A549 (cell line): ENCODE measurements around the gene AUTS2. TPM values are rescaled to one million over a fixed set of nuclear protein-coding genes. Genes with fewer than 3 reads are reported as not detected.

Experiments
- ATAC-seq, 2 experiments: fragments of 200-7000 bp in 1 of 2; fragments of >200 bp in 1 of 2; cut with Nextera tagmentation in 1 of 2; cut with Tn5 transposase in 1 of 2; 3 replicates each; pipeline versions ENCODE4 v1.8.0 to v1.9.1; 2018 to 2020; ENCODE audit warnings: mild to moderate bottlenecking in 1 of 2, moderate library complexity in 1 of 2
- CTCF ChIA-PET: fragments of 300-600 bp; sonication (Branson Sonifier 250); formaldehyde crosslinking; extraction: SDS; loops from one replicate; lab custom pipeline; 2021; ENCODE audit warnings: antibody characterized with exemption, inconsistent platforms; lab: Yijun Ruan, JAX
- POLR2A ChIA-PET: fragments of 350-600 bp; formaldehyde crosslinking; extraction: SDS; loops from one replicate; lab custom pipeline; 2021; ENCODE audit warnings: antibody characterized with exemption, inconsistent platforms; lab: Yijun Ruan, JAX
- DNase-seq, 2 experiments: peaks; one replicate each; pipeline versions ENCODE4 v3.0.0 to v3.0.0-alpha.2; 2011 to 2016; ENCODE audit warnings: low read depth in 1 of 2, low spot score in 1 of 2
- FAIRE-seq: peaks from 2 replicates; lab custom pipeline; 2011; peaks lifted over from hg19 to GRCh38; lab: Jason Lieb, UNC
- H3K27ac ChIP-seq, 2 experiments: fragments of >200 bp; sonication (Bioruptor Twin); formaldehyde crosslinking; 3 replicates each; pipeline ENCODE4 v1.5.1; 2016 to 2017
- H3K4me1 ChIP-seq: fragments of >200 bp; sonication (Bioruptor Twin); formaldehyde crosslinking; 3 replicates; pipeline ENCODE4 v1.6.1; 2016
- H3K4me2 ChIP-seq: fragments of >200 bp; sonication (Bioruptor Twin); formaldehyde crosslinking; 3 replicates; pipeline ENCODE4 v1.6.1; 2016
- H3K4me3 ChIP-seq: fragments of >200 bp; sonication (Bioruptor Twin); formaldehyde crosslinking; 3 replicates; pipeline ENCODE4 v1.5.1; 2016
- H3K9me3 ChIP-seq: fragments of >200 bp; sonication (Bioruptor Twin); formaldehyde crosslinking; 3 replicates; pipeline ENCODE4 v1.6.1; 2016
- BHLHE40 ChIP-seq: IDR thresholded peaks from 2 replicates; pipeline ENCODE4 v1.6.1; 2012; ENCODE audit warnings: low read depth, low read length, inconsistent platforms
- CBX2 ChIP-seq: fragments of 200-600 bp; sonication (generic); IDR thresholded peaks from 2 replicates; pipeline ENCODE4 v1.6.1; 2016; ENCODE audit warnings: low read depth, mild to moderate bottlenecking, borderline replicate concordance
- CBX8 ChIP-seq: fragments of 200-600 bp; sonication (generic); IDR thresholded peaks from 2 replicates; pipeline ENCODE4 v1.6.1; 2016
- EHMT2 ChIP-seq: fragments of 200-600 bp; sonication (generic); IDR thresholded peaks from 2 replicates; pipeline ENCODE4 v1.6.1; 2016; ENCODE audit warnings: antibody characterized with exemption, low read depth, mild to moderate bottlenecking, moderate library complexity
- ESRRA ChIP-seq: fragments of 150-350 bp; IDR thresholded peaks from 2 replicates; pipeline ENCODE4 v1.6.1; 2014; ENCODE audit warnings: mild to moderate bottlenecking, low read length, borderline replicate concordance
- FOSB ChIP-seq: fragments of 250-450 bp; sonication (Bioruptor Pico); IDR thresholded peaks from 2 replicates; pipeline ENCODE4 v1.5.0; 2020; ENCODE audit warnings: mild to moderate bottlenecking, moderate library complexity
- HDAC2 ChIP-seq: fragments of 200-600 bp; sonication (generic); IDR thresholded peaks from 2 replicates; pipeline ENCODE4 v1.6.1; 2016
- HEYL ChIP-seq: fragments of 250-450 bp; sonication (Bioruptor Pico); IDR thresholded peaks from 2 replicates; pipeline ENCODE4 v1.8.0; 2021; ENCODE audit warnings: mild to moderate bottlenecking, moderate library complexity
- JUNB ChIP-seq: fragments of >200 bp; sonication (Bioruptor Twin); formaldehyde crosslinking; IDR thresholded peaks from 2 replicates; pipeline ENCODE4 v1.6.1; 2016
- KDM5A ChIP-seq: fragments of 200-600 bp; sonication (generic); IDR thresholded peaks from 2 replicates; pipeline ENCODE4 v1.6.1; 2016; ENCODE audit warnings: antibody characterized with exemption, mild to moderate bottlenecking
- MYC ChIP-seq: IDR thresholded peaks from 2 replicates; pipeline ENCODE4 v1.6.1; 2012; ENCODE audit warnings: mild to moderate bottlenecking, inconsistent platforms, low read length, improper control_type of control experiment, borderline replicate concordance
- PHF8 ChIP-seq: fragments of 200-600 bp; sonication (generic); IDR thresholded peaks from 2 replicates; pipeline ENCODE4 v1.6.1; 2016; ENCODE audit warnings: low read depth, mild to moderate bottlenecking, antibody characterized with exemption, moderate library complexity, borderline replicate concordance
- RAD21 ChIP-seq, 2 experiments: fragments of >200 bp in 1 of 2; sonication (Bioruptor Twin) in 1 of 2; formaldehyde crosslinking in 1 of 2; IDR thresholded peaks in 1 of 2; conservative IDR thresholded peaks in 1 of 2; 2 replicates in 1 of 2; 3 replicates in 1 of 2; pipeline ENCODE4 v1.6.1; 2012 to 2018; ENCODE audit warnings: inconsistent platforms in 1 of 2
- RARB ChIP-seq: fragments of 250-450 bp; sonication (Bioruptor Pico); IDR thresholded peaks from 2 replicates; pipeline ENCODE4 v1.8.0; 2021; ENCODE audit warnings: mild to moderate bottlenecking, moderate library complexity
- RFX5 ChIP-seq: fragments of 450-650 bp; IDR thresholded peaks from 2 replicates; pipeline ENCODE4 v1.7.1; 2014; ENCODE audit warnings: antibody characterized with exemption, mild to moderate bottlenecking, moderate library complexity
- SMC3 ChIP-seq: fragments of >200 bp; sonication (Bioruptor Twin); formaldehyde crosslinking; IDR thresholded peaks from 3 replicates; pipeline ENCODE4 v1.6.1; 2018; ENCODE audit warnings: inconsistent platforms
- TP53 ChIP-seq: fragments of 250-450 bp; sonication (Bioruptor Pico); IDR thresholded peaks from 2 replicates; pipeline ENCODE4 v1.5.0; 2021; ENCODE audit warnings: mild to moderate bottlenecking, moderate library complexity
- WGBS: methylation state at CpG from one replicate; pipeline ENCODE4 v1.1.6; 2017; ENCODE audit errors: missing lambda C conversion rate; 5-methylcytosine and 5-hydroxymethylcytosine counted together
- polyA plus RNA-seq, 4 experiments: library from polyadenylated mRNA; depleted of rRNA in 3 of 4; stranded (reverse); fragments of >200 nt; fragmentation: RNase III in 1 of 4; extraction: RNeasy Plus Mini Kit Qiagen cat#74134 plus additional on column Dnase treatment in 1 of 4; gene quantifications; 2 replicates in 3 of 4; 3 replicates in 1 of 4; pipeline ENCODE4 v1.2.3, GENCODE V29; 2011 to 2017
- TF ChIP-seq, protein P1 (sequence below): fragments of >200 bp; sonication (Bioruptor Twin); formaldehyde crosslinking; IDR thresholded peaks from 2 replicates; pipeline ENCODE4 v1.6.1; 2016
- TF ChIP-seq, protein P2 (sequence below): IDR thresholded peaks from 2 replicates; pipeline ENCODE4 v1.6.1; 2012
- TF ChIP-seq, protein P3 (sequence below): fragments of 250-450 bp; sonication (Bioruptor Pico); IDR thresholded peaks from 2 replicates; pipeline ENCODE4 v1.5.0; 2021; ENCODE audit warnings: mild to moderate bottlenecking, moderate library complexity, borderline replicate concordance
- TF ChIP-seq, protein P4 (sequence below): fragments of 250-450 bp; sonication (Bioruptor Pico); IDR thresholded peaks from 2 replicates; pipeline ENCODE4 v1.5.0; 2020; ENCODE audit warnings: low read depth, mild to moderate bottlenecking, moderate library complexity

Gene AUTS2
- polyA plus RNA-seq, 2 of the 4 experiments (the other 2 are of a cell fraction) = 1.6 to 3.6 TPM

DNA sequence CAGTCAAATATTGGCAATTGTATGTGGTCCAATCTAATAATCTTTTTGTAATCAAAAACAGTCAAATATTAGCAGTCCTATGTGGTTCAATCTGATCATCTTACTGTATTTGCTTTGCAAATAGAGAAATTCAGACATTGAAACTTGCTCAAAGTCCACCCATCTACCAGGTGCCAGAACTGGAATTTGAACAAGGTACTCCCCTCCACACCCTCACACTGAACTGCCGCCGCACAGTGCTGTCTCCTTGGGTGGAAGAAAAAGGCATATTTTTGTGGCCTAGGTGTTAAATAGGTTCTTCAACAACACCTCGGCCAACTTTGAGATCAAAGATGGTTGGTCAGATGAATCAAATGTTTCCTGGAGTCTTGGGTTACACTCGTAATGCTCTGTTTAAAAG, 989.5 kb downstream of the AUTS2 start:
- H3K9me3 ChIP-seq = no peaks in the 10 kb centered on the region
- 53% methylated on average over 4 of the region's 4 CpGs for WGBS
- H3K4me2 ChIP-seq = no peak overlapping the region
- H3K27ac ChIP-seq = no peak overlapping the region
- no peaks in the 10 kb centered on the region for H3K4me1 ChIP-seq
- POLR2A ChIA-PET = no interaction called here
- ATAC-seq (no peak), FAIRE-seq (no peak), DNase-seq (no peak)
- CTCF ChIA-PET = no interaction called here
- no peak for TF ChIP-seq ESRRA
- TF ChIP-seq, protein P1, sequence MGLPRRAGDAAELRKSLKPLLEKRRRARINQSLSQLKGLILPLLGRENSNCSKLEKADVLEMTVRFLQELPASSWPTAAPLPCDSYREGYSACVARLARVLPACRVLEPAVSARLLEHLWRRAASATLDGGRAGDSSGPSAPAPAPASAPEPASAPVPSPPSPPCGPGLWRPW = no peak
- no peak for TF ChIP-seq JUNB
- no peak for TF ChIP-seq TP53
- no peak overlapping the region for H3K4me3 ChIP-seq

DNA sequence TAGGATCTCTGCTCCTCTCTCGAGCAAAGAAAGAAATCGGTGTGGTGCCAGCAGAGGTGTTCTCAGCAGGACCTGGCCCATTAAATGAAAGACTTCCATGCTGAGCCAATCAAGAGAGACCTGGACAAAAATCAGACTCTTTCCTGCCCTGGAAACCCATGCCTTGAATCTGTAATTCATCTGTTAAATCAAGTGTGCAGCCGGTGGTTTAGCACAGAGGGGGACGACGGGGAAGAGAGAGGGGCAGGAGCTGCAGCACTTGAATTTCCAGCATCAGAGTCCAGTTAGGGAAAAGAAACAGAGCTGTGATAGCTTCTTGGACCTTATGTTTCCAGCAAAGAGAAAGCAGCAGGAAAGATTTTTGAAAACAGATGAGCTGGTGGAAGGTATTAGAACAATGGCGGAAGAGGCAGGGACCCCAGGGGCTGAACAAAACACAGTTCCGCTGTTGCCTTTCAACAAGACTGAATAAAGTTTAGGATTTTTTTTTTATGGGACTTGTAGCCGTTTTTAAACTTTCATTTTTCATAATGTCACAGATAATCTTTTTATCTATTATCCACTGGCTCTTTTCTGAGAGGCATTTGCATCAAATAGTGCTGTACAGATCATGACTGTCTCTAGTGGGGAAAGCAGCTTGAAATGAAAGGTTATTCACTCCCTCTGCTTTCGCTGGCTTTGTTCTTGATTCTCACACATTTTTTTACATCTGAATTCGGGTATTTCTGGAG, 990.1 kb downstream of the AUTS2 start:
- H3K9me3 ChIP-seq = no peaks in the 10 kb centered on the region
- H3K4me2 ChIP-seq = no peak overlapping the region
- no peak overlapping the region for H3K27ac ChIP-seq
- FAIRE-seq = no peak
- no peak for ATAC-seq
- H3K4me1 ChIP-seq = no peaks in the 10 kb centered on the region
- TF ChIP-seq, protein P2, sequence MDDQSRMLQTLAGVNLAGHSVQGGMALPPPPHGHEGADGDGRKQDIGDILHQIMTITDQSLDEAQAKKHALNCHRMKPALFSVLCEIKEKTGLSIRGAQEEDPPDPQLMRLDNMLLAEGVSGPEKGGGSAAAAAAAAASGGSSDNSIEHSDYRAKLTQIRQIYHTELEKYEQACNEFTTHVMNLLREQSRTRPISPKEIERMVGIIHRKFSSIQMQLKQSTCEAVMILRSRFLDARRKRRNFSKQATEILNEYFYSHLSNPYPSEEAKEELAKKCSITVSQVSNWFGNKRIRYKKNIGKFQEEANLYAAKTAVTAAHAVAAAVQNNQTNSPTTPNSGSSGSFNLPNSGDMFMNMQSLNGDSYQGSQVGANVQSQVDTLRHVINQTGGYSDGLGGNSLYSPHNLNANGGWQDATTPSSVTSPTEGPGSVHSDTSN = no peak
- TF ChIP-seq RFX5 (no peak), KDM5A (no peak), FOSB (no peak), CBX8 (no peak), SMC3 (no peak), PHF8 (no peak), HEYL (CRISPR knock-in tag) (no peak), MYC (no peak), TP53 (no peak), EHMT2 (no peak)
- TF ChIP-seq, all 56 proteins: peak for 0
- H3K4me3 ChIP-seq = no peak overlapping the region
- 45% methylated on average over 10 of the region's 10 CpGs for WGBS
- CTCF ChIA-PET = no interaction called here
- DNase-seq = no peak
- POLR2A ChIA-PET = no interaction called here

DNA sequence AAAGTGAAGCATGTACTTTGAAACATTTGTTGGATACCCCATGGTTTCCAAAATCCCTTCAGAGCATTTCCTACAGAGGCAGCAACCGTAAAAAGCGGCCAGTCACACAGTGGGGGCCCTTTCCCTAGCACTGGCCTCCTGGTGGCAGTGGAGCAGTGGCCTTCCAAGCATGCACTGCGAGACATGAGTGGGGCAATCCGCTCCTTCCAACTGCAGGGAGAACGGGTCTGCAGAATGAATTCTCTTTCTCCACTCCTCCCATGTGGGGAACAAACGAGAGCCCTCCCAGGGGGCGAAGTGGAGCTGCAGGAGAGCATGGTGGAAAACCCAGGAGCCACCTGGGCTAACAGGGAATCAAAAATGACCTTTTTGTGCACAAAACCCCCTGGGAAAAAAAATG, 990.7 kb downstream of the AUTS2 start:
- DNase-seq (no peak), FAIRE-seq (no peak), ATAC-seq (no peak)
- Histone ChIP-seq H3K27ac (no peak overlapping the region), H3K4me1 (no peaks in the 10 kb centered on the region), H3K9me3 (no peaks in the 10 kb centered on the region), H3K4me2 (no peak overlapping the region), H3K4me3 (no peak overlapping the region)
- 26% methylated on average over 7 of the region's 7 CpGs for WGBS
- ChIA-PET POLR2A (no interaction called here), CTCF (no interaction called here)
- no peak for TF ChIP-seq BHLHE40
- no peak for TF ChIP-seq CBX2
- TF ChIP-seq HDAC2 = no peak
- TF ChIP-seq HEYL (CRISPR knock-in tag) = no peak
- no peak for TF ChIP-seq RFX5
- TF ChIP-seq, protein P3, sequence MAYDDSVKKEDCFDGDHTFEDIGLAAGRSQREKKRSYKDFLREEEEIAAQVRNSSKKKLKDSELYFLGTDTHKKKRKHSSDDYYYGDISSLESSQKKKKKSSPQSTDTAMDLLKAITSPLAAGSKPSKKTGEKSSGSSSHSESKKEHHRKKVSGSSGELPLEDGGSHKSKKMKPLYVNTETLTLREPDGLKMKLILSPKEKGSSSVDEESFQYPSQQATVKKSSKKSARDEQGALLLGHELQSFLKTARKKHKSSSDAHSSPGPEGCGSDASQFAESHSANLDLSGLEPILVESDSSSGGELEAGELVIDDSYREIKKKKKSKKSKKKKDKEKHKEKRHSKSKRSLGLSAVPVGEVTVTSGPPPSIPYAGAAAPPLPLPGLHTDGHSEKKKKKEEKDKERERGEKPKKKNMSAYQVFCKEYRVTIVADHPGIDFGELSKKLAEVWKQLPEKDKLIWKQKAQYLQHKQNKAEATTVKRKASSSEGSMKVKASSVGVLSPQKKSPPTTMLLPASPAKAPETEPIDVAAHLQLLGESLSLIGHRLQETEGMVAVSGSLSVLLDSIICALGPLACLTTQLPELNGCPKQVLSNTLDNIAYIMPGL (CRISPR knock-in tag) = no peak
- TF ChIP-seq RARB (CRISPR knock-in tag) = no peak
- TF ChIP-seq, protein P4, sequence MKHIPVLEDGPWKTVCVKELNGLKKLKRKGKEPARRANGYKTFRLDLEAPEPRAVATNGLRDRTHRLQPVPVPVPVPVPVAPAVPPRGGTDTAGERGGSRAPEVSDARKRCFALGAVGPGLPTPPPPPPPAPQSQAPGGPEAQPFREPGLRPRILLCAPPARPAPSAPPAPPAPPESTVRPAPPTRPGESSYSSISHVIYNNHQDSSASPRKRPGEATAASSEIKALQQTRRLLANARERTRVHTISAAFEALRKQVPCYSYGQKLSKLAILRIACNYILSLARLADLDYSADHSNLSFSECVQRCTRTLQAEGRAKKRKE (CRISPR knock-in tag) = no peak
- no peak for TF ChIP-seq RAD21 (conservative IDR thresholded peaks at IDR 0.05 in 1 of 2, IDR thresholded peaks at IDR 0.05 in 1 of 2)
